Measurements from ENCODE around the gene MYO3B. TPM values are rescaled to one million over a fixed set of nuclear protein-coding genes. Genes with fewer than 3 reads are reported as not detected.
A peak's percentile ranks its signal among the peaks of the same experiment; 100 is the strongest.

The MYO3B gene
- total RNA-seq, 1 experiment from 2014 or later = 11.9 TPM

DNA sequence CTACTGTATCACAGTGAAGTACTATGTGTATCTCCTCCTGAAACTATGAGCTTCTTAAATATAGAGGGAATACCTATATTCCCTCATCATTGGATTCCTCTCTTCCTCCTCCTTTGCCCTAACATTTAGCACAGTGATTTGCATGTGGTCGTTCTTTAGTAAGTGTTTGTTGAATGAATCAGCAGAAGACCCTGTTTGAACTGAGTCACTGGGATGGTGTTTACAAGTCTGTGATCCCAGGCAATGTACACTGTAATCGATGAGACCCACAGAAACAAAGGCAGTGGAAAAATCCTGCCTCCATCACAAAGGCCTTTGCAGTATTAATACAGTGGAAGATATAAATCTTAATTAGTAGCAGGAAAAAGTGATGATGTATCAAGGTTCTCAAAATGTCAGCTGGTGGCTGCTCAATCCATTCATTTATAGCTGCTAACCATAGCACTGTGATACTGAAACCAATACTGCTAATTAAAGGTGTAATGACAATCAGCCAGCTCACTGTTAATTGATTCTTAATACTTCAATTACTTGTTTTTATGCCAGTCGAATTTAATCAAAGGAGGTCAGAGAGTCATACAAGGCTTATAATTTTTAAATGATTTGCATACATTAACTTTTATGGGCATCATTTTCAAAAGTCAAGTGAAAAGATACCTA lies 20.8 kb upstream of the MYO3B start:
- in situ Hi-C loops (cut with HindIII; ENCODE audit: low sequenced_read_pairs) = no loop called here
- DNase-seq (ENCODE audit: low spot score) = no peak

DNA sequence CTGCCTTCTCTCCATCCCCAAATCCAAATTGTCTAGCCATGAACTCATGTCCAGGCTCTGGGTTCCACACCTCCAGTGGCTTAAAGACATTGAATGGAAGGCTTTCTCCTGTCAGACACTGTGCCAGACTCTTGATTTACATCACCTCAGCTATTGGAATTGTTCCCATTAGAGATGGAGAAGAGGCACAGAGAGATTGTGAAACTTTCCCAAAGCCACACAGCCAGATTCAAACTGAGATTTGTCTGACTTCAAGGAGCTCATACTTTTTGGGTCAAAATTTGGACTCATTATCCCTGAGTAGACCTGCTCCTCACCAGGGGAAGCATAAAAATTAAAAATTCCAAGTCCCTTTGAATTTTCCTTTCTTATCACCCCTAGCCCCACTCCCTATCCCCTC lies 18.9 kb upstream of the MYO3B start:
- no peak for DNase-seq (ENCODE audit: low spot score)
- in situ Hi-C loops (cut with HindIII; ENCODE audit: low sequenced_read_pairs) = no loop called here

DNA sequence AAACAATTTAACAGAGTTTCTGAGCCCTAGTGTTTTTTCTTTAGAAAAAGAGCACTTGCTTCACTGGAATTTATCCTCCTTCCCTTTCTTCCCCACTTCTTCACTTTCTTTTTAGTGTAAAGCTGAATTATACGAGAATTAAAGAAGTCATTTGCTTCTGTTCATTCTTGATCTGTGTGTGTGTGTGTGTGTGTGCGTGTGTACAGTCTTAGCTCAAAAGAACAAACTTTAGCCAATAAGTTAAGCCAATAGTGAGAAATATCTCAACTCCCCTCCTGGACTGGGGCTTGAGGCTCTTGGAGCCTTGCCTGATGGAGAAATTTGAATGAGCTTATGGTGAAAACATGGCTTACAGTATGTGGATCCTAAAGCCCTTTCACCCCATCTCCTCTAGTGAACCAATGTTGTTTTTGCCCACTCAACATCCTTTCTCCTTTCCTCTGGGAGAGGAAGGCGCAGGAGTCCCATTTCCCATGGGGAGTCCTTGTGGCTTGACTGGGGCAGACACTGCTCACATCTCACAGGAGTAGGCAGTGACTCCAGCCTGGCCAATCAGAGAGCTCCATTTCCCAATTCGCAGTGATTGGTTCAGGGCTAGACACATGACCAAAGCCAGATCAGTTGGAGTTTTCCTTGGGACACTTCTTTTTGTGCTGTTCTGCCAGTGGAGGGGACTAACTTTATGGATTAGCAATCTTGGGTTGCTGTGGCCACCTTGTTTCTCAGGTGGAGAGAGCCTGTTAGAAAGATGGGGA lies 16.3 kb upstream of the MYO3B start:
- DNase-seq (ENCODE audit: low spot score) = no peak
- in situ Hi-C loops (cut with HindIII; ENCODE audit: low sequenced_read_pairs) = no loop called here

DNA sequence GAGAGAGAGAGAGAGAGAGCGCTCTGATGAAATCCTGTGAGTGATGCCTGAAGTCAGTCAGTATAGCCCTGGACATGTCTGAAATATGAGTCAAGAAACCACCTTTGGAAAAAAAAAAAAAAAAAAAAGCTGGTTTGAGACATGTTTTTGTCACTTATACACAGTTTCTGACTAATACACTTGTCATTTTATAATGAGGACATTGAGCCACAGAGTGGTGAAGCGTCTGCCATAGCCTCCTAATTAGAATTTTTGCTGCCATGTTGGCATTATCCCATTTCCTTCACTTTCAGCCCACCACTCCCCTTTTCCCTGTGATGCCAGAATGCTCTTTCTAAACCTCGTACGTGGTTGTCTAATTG lies 15.7 kb upstream of the MYO3B start:
- no peak for DNase-seq (ENCODE audit: low spot score)
- in situ Hi-C loops (cut with HindIII; ENCODE audit: low sequenced_read_pairs) = no loop called here

DNA sequence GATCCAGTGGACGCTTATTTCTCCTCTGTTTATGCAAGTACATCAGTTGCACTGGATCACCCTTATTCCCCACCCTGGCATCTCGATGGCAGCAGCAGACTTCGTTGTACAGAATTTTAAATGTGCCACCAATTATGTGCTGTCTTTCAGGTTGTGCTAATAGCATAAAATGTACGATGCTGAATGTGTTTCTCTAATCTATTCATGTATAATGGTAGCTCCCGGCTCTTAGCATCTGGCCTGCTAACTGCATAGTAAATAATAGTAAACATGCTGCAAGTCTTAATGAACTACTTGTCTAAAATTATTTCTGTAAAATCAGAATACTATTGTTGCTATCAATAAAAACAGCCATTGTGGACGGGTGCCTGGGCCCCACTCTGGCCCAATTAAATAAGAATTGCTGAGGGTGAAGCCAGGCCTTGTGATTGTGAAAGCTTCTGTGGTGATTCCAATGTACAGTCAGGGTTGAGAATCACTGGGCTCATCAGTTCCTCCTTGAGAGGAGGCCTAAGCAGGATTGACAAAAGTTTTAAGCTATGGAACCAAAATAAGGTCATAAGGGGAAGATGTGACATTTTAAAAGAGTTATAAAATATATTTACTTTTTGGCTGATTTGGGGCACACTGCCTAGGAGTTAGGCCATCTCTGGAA lies 14.4 kb upstream of the MYO3B start:
- in situ Hi-C loops (cut with HindIII; ENCODE audit: low sequenced_read_pairs) = no loop called here
- DNase-seq (ENCODE audit: low spot score) = no peak

DNA sequence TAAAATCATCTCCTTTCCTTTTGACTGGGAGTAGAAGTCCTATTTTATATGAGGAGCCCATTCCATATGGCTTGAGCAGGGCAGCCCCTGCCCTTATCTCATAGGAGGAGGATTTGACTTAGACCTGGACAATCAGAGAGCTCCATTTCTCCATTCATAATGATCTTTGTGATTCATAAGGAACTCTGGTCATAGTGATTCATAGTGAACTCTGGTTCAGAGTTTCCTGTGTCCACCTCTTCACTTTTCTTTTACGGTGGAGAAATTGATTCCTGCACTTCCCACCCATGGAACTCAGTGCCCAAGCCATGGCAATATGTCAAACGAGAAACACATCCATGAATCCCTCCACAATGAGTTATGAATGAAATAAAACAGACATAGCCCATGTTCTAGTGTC lies 12.8 kb upstream of the MYO3B start:
- in situ Hi-C loops (cut with HindIII; ENCODE audit: low sequenced_read_pairs) = no loop called here
- no peak for DNase-seq (ENCODE audit: low spot score)

DNA sequence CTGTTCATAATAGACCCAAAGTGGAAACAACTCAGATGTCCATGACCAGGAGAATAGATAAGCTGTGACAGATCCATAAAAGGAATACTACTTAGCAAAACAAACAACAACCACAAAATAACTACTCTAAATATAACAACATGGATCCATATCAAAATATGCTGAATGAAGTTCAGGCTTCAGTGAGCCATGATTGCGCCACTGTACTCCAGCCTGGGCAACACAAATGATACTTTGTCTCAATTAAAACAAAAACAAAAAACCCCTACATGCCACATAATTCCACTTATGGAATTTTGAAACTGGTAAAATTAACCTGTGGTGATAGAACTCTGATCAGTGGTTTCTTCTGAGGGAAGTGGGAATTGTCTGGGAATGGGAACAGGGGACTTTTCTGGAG lies 11.2 kb upstream of the MYO3B start:
- in situ Hi-C loops (cut with HindIII; ENCODE audit: low sequenced_read_pairs) = no loop called here
- no peak for DNase-seq (ENCODE audit: low spot score)

DNA sequence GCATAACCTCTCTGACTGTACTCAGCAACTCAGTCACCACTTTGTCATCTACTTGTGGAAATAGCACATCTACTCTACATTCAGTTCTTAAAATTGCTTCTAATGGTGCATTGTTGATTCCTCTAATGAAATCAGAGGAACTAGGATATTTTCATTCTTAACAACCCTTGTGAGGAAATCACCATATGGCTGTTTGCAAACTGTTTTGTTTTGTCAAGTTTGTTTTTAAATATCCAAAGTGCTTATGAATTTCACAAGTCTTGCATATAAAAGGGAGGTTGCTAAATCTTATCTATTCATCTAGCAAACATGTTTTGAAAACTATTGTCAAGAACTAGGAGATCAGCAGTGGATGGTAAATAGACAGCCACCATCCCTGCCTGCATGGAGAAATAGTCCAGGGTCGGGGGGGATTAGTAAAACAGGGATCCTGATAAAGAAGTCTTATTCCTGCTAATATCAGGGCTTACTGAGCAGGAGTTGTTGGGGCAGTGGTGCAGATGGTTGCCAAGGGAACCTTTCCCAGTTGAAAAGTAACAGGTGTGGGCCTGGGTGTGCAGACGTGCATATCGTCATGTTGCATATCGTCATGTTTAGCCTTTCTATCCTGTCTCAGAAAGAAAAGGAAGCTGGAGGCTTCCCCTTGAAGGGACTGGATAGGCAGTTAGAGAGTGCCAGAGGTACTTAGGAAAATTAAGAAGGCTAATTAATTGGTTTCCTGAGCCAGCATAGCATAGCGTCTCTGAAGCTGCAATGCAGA lies 7.5 kb upstream of the MYO3B start:
- DNase-seq (ENCODE audit: low spot score) = no peak
- in situ Hi-C loops (cut with HindIII; ENCODE audit: low sequenced_read_pairs) = no loop called here

DNA sequence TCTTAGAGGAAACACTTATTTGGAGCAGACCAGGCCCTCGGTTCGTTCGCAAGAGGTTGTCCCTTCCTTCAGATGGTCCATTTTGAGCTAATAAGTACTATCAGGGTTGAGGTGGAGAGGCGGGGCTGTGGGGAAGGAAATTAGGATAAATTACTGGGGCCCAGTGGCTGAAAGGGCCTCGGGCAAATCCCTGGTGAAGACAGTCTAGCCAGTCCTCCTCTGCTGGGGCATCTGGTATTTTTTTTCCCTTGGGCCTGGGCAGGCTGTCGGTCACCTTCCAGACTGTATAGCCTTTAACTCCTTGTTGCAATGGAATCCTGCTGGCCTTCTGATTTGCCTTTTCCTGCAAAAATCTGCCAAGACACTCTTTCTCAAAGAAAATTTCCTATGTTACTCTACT lies 1.7 kb upstream of the MYO3B start:
- in situ Hi-C loops (cut with HindIII; ENCODE audit: low sequenced_read_pairs) = no loop called here
- no peak for DNase-seq (ENCODE audit: low spot score)

DNA sequence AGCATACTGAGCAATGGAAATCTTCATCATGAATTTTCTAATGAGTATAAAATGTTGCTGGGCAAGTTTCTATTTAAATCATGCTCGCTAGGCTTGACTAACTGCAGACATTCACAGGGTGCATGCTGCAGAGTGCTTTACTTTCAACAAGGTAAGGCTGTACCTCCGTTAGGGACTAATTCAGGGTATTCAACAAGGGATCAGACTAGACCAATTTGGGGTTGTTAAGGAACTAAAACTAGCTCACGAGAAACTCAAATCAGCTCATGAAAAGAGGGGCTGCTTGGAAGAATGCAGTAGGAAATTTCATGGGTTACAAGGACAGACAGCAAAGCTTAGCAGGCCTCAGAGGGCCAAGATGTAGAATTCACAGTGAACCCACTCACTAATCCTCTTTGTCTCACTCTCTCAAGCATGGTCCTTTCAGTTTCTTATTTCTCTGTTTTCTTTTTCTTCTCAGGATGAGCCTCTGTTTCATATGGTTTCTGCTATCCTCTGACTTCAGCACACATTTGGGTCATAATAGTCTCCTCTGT lies 2.2 kb downstream of the MYO3B start:
- DNase-seq (ENCODE audit: low spot score) = peak; percentile 39
- in situ Hi-C loops (cut with HindIII; ENCODE audit: low sequenced_read_pairs) = no loop called here

DNA sequence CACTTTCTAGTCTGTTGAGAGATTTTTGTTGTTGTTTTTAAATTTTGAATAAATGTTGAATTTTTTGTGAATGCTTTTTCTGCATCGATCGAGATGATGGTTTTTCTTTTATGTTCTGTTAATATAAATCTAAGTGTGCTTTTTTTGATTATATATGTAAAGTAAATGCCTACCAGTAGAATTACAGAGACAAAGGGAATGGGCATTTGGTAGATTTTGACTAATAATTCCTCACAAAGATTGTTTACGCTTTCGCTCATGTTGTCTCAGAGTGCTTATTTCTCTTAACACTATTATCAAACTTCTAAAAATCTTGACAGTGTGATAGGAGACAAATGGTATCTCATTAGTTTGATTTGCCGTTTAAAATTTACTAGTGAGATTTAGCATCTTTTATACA lies 3.7 kb downstream of the MYO3B start:
- no peak for DNase-seq (ENCODE audit: low spot score)
- in situ Hi-C loops (cut with HindIII; ENCODE audit: low sequenced_read_pairs) = no loop called here

DNA sequence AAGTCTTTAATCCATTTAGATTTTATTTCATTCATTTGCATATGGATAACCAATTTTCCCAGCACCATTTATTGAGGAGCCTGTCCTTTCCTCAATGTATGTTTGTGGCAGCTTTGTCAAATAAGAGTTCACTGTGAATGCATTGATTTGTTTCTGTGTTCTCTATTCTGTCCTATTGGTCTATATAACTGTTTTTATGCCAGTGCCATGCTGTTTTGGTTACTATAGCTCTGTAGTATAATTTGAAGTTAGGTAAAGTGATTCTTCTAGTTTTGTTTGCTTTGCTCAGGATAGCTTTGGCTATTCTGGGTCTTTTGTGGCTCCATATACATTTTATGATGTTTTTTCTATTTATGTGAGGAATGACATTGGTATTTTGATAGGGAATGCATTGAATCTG lies 7.4 kb downstream of the MYO3B start:
- no peak for DNase-seq (ENCODE audit: low spot score)
- in situ Hi-C loops (cut with HindIII; ENCODE audit: low sequenced_read_pairs) = no loop called here

DNA sequence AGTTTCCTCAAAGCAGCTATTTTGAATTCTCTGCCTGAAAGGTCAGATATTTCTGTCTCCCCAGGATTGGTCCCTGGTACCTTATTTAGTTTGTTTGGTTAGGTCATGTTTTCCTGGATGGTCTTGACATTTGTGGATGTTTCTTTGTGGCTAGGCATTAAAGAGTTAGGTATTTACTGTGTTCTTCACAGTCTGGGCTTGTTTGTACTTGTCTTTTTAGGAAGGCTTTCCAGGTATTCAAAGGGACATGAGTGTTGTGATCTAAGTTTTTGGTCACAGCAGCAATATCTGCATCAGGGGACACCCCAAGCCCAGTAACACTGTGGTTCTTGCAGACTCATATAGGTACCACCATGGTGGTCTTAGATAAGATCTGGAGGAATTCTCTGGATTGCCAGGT lies 11.8 kb downstream of the MYO3B start:
- in situ Hi-C loops (cut with HindIII; ENCODE audit: low sequenced_read_pairs) = no loop called here
- DNase-seq (ENCODE audit: low spot score) = no peak

DNA sequence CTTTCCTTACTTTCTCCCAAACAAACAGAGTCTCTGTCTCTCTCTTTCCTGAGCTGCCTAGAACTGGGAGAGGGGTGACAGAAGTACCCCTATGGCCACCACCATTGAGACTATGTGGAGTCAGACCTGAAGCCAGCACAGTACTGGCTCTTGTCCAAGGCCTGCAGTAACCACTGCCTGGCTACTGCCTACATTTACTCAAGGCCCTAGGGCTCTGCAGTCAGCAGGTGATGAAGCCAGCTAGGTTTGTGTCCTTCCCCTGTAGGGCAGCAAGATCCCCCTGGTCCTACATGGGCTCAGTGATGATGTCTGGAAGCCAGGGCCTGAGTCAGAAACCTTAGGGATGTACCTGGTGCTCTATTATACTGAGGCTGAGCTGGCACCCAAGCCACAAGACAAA lies 12.2 kb downstream of the MYO3B start:
- in situ Hi-C loops (cut with HindIII; ENCODE audit: low sequenced_read_pairs) = no loop called here
- DNase-seq (ENCODE audit: low spot score) = no peak

DNA sequence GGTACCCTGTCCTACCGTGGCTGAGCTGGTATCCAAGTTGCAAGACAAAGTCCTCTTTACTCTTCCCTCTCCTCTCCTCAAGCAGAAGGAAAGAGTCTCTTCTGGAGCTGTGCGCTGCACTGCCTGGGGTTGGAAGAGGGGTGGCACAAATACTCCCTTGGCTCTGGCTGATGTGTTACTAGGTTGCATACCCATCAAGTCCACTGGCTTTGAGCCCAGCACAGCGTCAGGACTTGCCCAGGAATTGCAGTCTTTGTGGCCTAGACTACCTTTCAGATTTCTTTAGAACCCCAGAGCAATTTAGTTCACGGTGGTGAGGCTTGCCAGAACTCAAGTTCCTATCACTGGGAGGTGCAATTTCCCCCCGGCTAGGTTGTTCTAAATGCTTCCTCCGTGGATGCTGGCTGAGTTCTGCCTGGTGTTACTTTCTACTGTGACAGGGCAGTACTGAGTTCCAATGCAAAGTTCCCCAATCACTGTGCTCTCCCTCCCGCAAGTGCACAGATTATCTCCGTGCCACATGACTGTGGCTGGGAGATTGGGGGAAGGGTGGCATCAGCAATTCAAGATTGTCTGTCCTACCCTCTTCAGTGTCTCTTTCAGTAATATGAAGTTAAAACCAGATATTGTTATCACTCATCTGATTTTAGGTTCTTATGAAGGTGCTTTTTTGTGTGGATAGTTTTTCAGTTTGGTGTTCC lies 13.4 kb downstream of the MYO3B start:
- in situ Hi-C loops (cut with HindIII; ENCODE audit: low sequenced_read_pairs) = no loop called here
- DNase-seq (ENCODE audit: low spot score) = no peak

DNA sequence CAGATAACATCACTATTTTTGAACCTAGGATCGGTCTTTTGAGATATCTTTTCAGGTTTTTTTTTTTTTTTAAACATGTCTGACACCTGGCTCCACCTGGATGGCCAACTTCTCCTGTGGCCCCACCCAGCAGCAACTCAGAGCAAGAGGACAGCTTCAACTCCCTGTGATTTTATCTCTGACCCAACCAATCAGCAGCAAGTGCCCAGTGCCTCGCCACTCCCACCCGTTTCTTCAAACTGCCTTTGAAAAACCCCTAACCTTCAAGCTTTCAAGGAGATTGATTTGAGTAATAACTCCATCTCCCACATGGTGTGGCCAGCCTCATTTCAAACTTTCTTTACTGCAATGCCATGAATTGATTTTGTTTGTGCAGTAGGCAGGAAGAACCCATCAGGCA lies 19.0 kb downstream of the MYO3B start:
- no peak for DNase-seq (ENCODE audit: low spot score)
- in situ Hi-C loops (cut with HindIII; ENCODE audit: low sequenced_read_pairs) = no loop called here

DNA sequence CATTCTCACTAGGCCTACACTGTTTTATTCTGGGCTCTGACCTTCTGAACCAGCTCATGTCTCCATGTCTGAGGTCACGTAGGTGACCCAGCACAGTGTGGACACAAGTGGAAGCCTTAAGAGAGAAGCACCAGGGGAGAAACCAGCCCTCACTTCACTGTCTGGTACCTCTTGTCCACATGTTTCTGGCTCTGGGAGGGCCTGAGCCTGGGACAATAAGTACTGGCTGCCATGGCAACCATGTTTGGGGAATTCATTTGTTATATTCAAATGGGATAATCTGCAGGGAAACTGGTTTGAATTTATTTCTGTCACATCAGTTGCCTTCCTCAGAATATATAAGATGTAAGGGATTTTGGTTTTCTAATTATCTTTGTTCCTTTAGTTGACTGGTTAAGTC lies 23.3 kb downstream of the MYO3B start:
- no peak for DNase-seq (ENCODE audit: low spot score)
- in situ Hi-C loops (cut with HindIII; ENCODE audit: low sequenced_read_pairs) = no loop called here

DNA sequence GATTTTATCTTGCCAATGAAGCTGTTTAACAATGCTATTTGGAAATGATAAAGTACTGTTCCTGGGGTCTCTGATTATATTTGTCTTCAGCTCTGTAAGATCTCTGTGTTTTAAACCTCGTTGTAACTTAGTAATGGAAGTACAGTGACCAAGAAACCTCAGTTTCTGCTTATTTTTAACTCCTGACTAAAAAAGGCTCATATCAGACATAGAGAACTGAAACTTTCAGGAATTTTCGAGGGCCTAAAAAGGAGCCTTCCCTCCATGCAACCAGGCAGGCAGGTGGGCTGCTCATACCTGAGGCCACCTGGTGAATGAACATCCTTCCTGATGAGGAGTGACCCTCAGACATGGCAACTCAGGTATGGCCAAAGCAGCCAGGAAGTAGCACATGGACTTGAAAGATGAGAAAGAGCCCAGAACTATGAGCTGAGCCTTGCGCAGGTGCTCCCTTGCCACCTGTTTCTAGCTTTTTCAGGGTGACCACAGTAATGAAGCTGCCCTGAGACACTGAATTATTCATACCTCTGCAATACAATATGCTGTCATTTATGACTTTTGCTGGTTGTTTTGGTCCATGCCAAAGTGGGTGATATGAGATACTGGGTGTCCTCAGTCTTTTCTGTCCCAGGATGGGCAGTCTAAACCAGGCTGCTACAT lies 23.9 kb downstream of the MYO3B start:
- in situ Hi-C loops (cut with HindIII; ENCODE audit: low sequenced_read_pairs) = no loop called here
- no peak for DNase-seq (ENCODE audit: low spot score)

DNA sequence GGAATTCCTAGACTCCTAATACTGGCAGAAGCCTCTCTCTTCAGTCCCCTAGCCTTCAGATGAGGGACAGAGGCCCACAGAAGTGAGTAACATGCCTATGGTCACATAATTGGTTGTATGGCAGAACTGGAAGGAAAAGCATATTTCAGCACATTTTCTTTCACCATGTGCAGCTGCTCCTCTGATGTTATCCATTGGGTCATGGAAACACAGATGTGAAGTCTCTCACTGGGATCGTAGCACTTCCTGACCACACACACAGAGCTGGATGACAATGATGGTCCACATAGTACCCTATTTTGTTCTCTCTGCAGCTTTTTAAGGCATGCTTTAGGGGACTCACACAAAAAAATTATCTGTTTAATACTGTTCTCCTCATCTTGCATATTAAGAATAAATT lies 24.5 kb downstream of the MYO3B start:
- in situ Hi-C loops (cut with HindIII; ENCODE audit: low sequenced_read_pairs) = no loop called here
- no peak for DNase-seq (ENCODE audit: low spot score)

Measured in G401 (cell line).